HG02571 (cell line): ENCODE results near the gene CELF5.
"Not testable (repeated sequence)": the region's sequence is repeated elsewhere in the genome, so short reads cannot be mapped to it uniquely, and the experiment has no call there.

Source experiments
- ATAC-seq: cut with Tn5 transposase; IDR thresholded peaks from one replicate; pipeline ENCODE4 v1.9.1; 2021; ENCODE audit warnings: mild to moderate bottlenecking, moderate library complexity; ENCODE audit not compliant: unreplicated experiment

The CELF5 gene

DNA sequence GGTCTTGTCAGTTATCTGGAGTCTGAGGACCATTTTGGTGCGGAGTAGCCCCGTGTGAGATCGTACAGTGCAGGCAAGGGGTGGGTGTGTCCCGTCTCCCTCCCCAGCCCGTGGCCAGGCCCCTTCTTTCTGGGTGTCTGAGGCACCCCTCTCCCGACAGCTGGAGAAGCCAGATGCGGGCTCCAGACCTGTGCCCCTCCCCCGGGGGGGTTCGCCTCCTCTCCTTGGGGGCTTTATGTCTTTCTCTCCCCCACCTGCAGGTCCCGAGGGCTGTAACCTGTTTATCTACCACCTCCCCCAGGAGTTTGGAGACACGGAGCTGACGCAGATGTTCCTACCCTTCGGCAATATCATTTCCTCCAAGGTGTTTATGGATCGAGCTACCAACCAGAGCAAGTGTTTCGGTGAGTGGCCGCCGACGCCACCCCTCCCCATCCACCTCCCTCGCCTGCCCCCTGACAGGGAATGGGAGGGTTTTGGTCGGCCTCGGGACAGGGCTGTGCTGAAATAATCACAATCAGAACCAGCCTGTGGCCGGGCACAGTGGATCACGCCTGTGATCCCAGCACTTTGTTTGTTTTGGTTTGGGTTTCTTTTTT is 65.6 kb downstream of the CELF5 start:
- no peak for ATAC-seq

DNA sequence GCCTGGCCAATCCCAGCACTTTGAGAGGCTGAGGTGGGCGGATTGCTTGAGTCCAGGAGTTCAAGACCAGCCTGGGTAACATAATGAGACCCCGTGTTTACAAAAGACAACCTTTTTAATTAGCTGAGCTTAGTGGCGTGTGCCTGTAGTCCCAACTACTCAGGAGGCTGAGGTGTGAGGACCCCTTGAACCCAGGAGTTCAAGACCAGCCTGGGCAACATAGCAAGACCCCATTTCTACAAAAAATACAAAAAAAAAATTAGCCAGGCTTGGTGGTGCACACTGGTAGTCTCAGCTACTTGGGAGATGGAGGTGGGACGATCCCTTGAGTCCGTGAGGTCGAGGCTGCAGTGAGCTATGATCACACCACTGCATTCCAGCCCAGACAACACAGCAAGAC is 66.4 kb downstream of the CELF5 start:
- ATAC-seq, result not testable (repeated sequence)

DNA sequence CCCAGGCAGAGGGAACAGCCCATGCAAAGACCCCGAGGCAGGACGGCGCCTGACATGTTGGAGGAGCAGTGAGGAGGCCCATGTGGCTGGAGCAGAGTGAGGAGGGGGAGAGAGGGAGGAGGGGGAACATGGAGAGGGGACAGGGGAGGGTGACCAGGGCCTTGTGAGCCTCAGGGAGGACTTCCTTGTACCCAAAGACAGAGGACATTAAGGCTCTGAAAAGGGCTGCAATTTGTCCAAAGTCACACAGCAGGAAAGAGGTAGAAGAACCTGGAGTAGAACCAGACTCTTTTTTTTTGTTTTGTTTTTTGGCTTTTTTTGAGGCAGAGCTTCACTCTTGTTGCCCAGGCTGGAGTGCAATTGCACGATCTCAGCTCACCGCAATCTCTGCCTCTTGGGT is 67.2 kb downstream of the CELF5 start:
- ATAC-seq, result no peak

DNA sequence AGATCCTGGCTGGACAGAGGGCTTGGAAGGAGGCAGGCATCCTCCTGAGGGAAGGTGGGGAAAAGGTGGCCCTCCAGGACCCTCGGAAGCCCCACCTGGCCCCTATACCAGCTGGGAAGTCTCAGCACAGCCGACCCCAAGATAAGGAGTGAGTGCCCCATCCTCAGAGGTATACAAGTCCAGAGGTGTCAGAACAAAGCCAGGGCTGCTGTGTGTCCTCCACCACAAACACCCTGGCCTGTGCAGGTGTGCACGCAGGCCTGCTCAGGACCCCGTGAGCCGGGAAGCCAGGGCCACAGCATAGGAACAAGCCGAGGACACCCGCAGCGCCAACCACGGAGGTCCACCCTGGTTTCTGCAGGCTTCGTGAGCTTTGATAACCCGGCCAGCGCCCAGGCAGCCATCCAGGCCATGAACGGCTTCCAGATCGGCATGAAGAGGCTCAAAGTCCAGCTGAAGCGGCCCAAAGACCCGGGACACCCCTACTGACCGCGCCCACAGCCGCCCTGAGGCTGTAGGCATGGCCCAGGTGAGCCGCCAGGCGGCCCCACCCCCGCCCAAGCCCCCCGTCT is 68.6 kb downstream of the CELF5 start:
- ATAC-seq, result no peak

DNA sequence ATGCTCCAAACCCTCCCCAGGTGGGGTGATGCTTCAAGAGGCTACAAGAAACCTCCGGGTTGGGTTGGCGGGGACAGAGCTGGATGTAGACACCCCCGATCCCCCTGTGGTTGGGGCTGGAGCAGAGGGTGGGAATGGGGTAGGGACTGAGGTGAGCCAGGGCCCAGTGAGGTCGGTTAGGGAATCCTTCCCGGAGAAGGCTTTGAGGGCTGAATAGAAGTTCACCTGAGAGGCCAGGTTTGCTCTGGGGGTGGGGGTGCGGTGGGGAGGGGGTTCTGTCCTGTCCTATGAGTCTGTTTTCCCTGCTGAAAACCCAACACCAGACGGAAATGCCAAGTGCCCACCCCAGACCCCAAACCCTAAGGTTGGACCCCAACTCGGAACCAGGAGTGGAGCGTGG is 69.1 kb downstream of the CELF5 start:
- no peak for ATAC-seq

DNA sequence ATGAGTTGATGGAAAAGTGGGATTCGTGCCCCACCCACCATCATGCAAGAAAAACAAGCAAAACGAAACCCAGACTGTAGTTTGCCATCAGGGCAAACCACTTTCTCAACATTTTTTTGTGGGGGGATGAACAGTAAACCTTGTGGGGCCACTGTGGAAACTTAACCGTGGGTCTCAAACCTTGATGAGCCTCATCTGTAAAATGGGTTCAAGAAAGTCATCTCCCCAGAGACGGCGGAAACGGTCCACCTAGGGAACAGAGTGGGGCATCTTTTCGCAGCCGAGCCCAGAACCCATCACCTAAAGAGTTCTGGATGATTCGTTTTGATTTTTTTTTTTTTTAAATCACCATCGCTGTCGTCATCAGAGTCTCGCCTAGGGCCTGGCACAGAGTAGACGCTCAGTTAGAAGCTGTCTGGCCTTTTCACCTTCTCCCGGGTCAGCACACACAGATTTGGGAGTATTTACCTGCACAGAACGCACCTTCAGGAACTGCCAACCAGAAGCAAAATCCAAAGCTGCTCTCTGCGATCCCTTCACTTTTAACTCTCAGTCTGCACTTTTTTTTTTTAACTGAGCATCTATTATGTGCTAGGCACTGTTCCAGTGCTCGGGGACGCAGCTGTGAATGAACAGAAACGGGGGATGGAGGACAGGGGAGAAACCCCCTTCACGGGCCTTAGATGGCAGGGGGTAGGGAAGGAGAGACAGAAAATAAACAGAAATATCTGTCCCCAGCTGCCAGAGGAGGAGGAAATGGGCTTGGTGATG is 69.8 kb downstream of the CELF5 start:
- no peak for ATAC-seq

DNA sequence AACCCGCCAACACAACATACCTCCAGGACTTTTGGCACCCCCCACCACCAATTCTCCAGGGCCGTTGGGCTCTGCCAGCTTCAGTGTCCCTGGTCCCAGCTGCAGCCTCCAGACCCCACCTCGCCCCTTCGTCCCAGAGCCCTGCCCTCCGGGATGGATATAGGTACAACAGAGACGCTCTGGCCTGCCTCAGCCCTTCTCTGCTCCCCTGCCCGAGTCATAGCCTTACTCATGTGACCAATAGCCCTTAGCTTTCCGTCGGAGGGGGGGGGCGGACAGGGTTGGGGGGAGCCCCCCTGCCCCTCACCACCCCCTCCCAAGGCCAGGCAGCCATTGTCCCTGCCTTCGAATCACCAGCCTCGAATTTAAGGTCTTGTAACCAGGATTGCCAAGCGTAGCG is 71.1 kb downstream of the CELF5 start:
- ATAC-seq, result no peak

DNA sequence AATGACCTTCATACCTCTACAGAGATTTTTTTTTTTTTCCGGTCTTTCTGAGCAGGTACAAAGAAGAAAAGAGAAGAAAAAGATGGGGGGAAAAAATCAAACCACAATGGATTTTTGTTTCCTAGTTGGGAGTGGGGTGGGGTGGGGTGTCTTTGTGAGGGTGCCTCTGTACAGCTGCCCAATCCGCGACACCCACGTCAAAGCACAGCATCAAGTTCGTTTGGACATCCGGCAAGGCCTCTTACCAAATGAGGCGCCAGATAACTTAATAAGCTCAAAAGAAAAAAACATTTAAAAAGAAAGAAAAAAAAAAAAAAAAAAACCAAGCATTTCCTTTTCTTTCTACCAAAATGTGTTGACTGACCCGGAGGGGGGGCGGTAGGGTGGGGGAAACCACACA is 71.6 kb downstream of the CELF5 start:
- no peak for ATAC-seq

DNA sequence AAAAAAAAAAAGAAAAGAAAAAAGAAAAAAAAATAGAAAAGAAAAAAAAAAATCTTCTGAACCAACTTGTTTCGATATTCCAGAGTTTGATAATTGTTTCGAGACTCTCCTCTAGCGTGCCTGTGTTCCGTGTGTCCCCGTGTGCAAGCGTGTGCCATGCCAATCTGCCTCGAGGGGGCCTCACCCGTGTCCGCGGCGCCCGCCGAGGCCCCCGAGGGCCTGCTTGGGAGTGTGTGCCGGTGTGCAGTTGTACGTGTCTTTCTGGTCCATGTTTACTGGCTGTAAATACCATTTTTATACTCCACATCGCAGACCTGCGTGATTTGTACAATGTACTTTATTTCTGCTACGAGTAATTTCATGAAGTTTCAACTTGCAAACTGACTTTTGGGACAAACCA is 72.0 kb downstream of the CELF5 start:
- no peak for ATAC-seq

DNA sequence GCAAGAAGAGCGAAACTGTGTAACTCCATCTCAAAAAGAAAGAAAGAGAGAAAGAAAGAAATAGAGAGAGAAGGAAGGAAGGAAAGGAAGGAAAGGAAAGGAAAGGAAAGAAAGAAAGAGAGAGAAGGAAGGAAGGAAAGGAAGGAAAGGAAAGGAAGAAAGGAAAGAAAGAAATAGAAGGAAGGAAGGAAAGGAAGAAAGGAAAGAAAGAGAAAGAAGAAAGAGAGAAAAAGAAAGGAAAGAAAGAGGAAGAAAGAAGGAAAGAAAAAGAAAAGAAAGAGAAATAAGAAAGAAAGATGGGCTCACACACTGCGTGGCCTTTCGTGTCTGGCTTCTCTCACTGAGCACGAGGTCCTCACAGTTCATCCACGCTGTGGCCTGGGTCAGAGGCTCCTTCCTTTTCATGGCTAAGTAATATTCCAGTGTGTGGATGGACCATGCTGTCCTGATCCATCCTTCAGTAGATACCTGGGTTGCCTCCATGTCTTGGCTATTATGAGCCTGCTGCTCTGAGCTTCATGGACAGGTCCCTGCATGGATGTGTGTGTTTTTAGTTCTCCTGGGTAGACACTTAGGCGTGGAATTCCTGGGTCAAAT is 74.5 kb downstream of the CELF5 start:
- ATAC-seq, result no peak

DNA sequence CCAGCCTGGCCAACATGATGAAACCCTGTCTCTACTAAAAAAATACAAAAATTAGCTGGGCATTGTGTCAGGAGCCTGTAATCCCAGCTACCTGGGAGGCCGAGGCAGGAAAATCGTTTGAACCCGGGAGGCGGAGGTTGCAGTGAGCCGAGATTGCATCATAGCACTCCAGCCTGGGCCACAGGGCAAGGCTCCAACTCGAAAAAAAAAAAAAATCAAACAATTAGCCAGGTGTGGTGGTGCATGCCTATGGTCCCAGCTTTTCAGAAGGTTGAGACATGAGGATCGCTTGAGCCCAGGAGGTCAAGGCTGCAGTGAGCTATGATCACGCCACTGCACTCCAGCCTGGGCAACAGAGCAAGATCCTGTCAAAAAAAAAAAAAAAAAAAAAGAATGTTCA is 76.1 kb downstream of the CELF5 start:
- not testable (repeated sequence) for ATAC-seq

DNA sequence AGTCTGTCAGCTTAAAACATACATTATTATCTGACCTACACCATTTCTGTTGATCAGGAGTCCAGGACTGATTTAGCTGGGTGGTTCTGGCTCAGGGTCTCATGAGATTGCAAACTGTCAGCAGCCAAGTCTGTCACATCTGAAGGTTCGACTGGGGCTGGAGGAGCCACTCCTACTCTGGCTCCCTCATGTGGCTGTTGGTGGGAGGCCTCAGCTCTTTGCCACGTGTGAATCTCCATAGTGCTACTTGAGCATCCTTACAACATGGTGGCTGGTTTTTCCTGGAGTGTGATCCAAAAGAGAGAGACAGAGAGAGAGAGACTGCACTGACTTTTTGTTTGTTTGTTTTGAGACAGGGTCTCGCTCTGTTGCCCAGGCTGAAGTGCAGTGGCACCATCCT is 78.3 kb downstream of the CELF5 start:
- no peak for ATAC-seq

DNA sequence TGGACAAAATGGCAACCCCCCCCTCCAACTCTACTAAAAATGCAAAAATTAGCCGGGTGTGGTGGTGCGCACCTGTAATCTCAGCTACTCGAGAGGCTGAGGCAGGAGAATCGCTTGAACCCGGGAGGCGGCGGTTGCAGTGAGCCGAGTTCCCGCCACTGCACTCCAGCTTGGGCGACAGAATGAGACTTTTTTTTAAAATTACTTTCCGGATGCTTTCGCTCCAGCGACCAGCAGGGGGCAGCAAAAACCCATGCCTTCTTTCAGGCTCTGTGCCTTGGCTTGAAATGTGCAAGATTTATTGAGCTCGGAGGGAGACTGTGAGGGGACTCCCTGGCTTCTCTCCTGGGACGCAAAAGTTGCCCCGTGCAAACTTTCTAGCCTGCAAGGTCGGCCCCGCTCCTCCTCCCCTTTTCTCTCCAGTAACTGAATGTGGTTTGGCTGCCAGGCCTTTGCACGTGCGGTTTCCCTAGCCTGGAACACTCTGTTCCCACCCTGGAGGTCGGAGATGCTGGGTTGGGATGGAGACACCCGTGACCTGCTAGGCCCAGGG is 80.5 kb downstream of the CELF5 start:
- no peak for ATAC-seq

DNA sequence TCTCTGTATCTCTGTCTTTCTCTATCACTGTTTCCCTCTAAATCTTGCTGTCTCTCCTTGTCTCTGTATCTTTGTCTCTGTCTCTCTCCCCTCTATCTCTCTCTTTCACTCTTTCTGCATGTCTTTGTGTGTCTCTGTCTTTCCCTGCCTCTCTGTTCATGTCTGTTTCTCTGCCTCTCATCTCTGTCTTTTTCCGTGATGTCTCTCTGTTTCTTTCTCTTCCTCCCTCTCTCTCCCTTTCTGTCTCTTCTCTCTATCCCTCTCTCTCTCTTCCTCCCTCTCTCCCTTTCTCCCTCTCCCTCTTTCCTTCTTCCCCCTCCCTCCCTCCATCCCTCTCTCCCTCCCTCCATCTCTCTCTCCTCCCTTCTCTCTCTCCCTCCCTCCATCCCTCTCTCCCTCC is 85.3 kb downstream of the CELF5 start:
- no peak for ATAC-seq

DNA sequence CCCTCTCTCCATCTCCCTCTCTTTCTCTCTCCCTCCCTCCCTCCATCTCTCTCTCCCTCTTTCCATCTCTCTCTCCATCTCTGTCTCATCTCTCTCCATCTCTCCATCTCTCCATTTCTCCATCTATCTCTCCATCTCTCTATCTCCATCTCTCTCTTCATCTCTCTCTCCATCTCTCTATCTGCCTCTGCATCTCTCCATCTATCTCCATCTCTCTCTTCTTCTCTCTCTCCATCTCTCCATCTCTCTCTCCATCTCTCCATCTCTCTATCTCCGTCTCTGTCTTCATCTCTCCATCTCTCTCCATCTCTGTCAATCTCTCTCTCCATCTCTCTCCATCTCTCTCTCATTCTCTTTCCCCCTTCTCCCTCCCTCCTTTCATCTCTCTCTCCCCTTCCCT is 85.8 kb downstream of the CELF5 start:
- no peak for ATAC-seq

DNA sequence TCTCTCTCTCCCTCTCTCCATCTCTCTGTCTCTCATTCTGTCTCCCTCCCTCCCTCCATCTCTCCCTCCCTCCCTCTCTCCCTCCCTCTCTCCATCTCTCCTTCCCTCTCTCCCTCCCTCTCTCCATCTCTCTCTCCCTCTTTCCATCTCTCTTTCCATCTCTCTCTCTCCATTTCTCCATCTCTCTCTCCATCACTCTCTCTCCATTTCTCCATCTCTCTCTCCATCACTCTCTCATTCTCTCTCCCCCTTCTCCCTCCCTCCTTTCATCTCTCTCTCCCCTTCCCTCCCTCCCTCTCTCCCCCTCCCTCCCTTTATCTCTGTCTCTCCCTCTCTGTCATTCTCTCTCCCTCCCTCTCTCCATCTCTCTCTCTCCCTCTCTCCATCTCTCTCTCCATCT is 86.2 kb downstream of the CELF5 start:
- no peak for ATAC-seq

DNA sequence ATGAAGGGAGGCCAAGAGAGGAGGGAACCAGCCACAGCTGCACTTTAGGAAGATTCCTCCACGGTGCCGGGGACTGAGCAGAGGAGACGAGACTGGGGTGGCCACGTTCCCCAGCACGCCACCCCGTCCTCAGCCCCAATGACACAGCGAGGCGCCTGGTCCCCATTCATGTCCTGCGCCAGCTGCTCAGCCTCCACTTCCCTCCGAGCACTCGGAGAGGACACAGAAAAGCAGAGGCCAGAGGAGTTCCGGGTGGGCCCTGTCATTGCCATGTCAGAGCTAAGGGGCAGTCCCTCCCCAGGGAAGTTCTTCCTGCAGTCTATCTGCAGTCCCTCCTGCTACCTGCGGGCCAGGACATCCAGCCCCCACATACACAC is 88.7 kb downstream of the CELF5 start:
- no peak for ATAC-seq

DNA sequence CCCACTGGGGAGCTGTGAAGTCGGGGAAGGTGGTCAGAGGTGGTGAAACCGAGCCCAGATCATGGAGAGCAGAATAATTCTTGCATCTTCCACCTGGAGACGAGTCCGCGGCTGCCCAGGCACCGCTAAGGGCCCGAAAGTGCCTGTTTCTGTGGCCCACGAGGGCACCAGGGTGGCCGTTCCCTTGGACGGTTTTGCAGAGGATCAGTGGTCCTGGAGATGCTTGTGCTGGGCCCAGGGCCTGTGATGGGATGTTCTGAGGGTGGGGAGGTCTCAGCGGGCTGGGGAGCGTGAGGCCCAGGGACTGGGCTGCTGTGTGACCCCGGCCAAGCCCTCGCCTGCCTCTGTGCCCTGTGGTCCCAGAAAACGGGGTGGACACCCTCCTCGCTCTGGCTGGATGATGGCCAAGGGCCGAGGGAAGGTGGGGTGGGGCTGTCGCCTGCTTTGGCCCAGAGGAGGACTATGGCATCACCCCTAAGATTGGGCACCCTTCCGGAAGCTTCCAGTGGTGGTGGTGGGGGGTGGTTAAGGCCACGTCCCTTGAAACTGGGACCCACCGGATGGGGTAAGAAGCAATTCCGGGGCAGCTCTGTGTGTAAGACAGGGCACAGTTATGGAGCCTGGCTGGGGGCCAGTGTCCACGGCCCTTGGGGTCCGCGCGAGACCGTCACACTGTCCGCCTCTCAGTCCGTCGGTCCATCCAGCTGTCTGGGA is 90.7 kb downstream of the CELF5 start:
- no peak for ATAC-seq

DNA sequence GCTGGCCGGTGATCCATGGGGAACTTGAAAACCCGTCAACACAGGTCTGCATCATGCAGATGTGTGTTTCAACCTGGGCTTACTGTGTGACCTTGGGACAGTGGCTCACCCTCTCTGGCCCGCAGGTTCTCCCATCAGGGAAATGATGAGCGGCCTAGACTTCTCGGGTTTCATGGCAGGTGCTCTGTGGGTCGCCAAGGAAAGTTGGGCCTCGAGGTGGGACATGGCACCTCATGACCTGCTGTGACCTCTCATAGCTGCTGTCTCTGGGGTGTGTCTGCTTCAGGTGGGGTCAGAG is 91.2 kb downstream of the CELF5 start:
- no peak for ATAC-seq

DNA sequence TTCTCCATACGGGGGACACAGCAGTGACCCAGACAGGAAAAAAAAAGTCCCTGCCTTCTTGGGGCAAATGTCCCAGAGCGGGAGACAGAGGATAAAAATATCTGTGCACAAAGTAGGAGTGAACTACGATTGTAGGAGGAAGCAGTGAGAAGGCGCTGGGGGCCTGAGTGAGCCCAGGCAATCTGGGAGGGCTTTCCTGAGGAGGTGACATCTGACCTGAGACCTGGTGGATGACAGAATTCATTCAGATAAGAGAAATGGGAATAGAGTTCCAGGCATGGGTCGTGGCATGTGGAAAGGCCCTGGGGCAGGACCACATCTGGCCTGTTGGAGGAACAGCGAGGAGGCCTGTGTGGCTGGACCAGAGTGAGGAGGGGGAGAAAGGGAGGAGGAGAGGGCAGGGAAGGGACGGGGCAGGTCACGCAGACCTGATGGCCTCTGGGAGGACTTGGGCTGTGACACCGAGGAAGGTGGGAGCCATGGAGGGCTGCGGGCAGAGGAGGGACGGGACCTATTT is 91.7 kb downstream of the CELF5 start:
- no peak for ATAC-seq

DNA sequence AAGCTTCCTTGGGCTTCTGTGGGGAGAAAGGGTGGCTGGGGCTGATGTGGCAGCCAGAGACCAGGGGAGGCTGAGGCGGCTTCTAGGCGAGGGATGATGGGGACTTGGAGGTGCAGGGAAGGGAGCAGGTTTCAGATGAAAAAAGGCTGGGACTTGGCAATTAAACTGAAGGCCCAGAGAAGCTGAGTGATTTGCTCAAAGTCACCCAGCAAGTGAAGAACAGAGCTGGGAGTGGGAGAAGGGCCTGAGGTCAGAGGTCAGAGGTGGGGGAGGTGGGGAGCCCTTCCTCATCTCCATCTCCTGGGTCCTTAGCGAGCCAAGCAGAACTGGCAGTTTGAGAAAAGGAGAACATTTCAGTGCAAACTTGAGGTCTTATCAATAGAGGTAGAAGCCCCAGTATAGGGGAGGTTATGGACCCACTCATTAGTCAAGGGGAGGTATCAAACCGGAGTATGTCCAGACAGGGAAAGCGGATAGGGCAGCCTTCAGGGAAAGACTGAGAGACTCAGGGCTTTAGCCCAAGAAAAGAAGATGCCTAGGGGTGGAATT is 92.3 kb downstream of the CELF5 start:
- no peak for ATAC-seq
